GM18526 (cell line): Measurements from ENCODE around the gene NLN.

Experiments
- POLR2A ChIP-seq: IDR thresholded peaks from 3 replicates; pipeline ENCODE4 v1.6.1; 2011; ENCODE audit not compliant: insufficient read length; ENCODE audit errors: extremely low read depth

NLN gene

DNA sequence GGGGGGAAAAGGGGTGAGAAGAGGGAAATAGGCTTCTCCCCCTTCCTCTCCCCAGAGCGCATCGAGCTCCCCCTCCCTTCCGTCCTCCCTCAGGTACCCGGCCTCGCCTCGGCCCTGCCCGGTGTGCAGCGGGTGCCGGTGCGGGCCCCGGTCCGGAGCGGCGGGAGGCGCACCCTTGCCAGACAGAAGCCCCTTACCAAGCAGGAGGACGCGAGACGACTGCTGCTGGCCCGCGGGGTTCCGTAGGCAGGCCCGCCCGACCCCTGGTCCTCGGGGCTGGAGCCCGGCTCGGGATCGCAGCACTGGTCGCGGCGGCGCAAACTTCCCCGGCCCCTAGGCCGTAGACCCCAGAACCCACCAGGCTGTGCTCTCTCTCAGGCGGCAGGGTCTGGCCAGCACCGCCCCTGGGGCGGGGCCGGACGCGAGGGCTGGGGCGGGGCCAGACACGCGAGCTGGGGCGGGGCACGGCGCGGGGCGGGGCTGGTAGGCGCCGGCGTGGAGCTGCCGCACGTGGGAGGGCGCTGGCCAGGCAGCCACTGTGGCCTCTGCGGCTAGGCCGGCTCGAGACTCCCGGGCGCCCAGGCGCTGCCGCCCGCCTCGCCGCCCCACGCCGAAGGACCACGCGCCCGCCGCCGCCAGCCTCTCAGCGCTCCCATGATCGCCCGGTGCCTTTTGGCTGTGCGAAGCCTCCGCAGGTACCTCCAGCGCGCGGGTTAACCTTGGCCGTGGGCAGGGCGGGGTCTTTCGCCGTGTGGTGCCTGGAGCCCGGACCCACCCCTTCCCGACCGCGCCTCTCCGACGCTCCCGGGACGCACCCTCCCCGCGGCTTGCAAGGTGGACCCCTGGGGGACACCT lies at the start of gene NLN, which contains the start of gene SGTB:
NLN (plus strand) TSS at position 486 of the 855 bp plus-strand sequence; CDS start at position 655, 169 bp downstream.
SGTB (minus strand) TSS at position 390 of the 855 bp plus-strand sequence. CDS start 1,302 bp downstream, outside the sequence.
- TF ChIP-seq POLR2A: peak; percentile 58

DNA sequence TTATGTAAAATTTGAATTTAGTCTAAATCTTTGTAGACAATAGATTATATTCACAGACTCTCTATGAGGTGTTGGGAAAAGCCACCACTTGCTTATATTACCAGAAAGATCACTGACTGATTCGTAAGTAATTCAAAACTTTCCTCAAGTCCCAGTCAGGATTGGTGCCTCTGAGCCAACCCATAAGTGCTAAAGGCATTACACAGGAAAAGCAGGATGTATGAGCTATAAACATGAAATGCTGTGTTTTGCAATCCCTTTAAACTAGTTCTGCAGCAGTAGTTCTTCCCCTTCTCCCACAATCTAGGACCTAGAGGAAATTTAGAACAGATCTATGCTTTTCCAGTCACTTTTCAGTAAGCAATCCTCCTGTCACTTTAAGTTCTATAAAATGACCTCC lies 49.2 kb upstream of the NLN start:
- TF ChIP-seq POLR2A: no peak

DNA sequence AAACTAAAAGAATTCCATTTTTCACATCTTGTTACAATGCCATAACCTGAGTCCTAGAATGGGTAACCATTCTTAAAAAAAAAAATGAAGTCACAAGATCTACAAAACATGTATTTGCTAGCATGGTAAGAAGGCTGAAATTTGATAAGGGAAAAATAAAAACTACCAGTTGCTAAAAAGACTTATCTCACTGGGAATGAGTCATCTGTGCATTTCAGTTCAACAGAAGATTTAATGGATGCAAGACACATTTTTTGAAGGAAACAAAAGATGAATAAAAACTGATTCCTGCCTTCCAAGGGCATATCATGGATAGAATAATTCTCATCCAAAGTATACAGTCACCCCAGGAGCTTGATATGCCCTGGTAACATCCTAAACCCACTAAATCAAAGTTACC lies 47.3 kb upstream of the NLN start:
- TF ChIP-seq POLR2A: no peak

DNA sequence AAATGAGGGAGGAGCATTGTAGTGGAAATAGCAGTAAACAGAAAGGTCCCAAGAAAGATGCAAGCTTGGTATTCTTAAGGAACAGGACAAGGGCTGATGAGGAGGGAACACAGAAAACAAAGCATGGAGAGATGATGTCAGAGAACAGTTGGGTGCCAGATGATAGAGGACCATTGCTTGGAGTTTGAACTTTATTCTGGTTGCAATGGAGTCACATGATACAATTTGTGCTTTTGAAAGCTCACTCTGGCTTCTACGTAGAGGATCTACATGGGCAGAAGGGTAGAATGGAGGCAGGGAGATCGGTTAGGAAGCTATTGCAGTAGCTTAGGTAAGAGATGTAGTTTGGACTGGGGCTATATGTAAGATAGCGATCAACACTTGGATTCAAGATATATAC lies 39.9 kb upstream of the NLN start:
- no peak for TF ChIP-seq POLR2A

DNA sequence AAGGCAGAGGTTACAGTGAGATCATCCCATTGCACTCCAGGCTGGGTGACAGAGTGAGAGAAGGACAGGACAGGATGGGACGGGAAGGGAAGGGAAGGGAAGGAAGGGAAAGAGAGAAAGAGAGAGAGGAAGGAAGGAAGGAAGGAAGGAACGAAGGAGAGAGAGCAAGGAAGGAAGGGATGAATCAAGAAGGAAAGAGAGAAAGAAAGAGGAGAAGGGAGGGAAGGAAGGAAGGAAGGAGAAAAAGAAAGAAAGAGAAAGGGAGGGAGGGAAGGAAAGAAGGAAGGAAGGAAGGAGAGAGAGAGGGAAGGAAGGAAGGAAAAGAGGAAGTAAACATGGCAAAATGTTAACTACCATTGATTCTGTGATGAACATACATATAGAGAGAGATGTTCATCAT lies 28.9 kb upstream of the NLN start:
- TF ChIP-seq POLR2A: no peak

DNA sequence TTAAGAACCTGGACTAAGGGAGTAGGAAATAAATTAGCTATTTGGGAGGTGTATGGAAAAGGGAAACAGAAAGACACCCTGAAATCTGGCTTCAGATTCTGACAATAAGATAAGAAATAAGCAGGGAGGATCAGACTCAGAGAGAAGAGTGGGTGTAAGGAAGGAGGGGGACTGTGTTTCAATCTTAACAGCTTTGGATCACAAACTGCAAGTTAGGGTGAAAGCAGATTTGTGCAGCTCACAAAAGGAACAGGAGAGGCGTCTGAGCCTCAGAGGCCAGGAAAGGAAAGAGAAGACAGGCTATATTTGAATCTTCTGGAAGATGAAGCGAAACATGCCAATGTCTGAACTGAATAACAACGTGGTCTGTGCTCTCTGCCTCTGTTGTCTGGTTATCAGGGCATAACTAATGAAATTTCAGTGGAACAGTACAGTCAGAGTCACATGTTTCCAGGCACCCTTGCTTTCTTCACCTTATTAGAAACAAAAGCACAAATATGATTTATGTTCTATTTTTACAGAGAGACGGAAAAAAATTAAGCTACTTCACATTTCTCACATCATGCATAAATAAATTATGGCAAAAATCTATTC lies 26.7 kb upstream of the NLN start:
- TF ChIP-seq POLR2A: no peak

DNA sequence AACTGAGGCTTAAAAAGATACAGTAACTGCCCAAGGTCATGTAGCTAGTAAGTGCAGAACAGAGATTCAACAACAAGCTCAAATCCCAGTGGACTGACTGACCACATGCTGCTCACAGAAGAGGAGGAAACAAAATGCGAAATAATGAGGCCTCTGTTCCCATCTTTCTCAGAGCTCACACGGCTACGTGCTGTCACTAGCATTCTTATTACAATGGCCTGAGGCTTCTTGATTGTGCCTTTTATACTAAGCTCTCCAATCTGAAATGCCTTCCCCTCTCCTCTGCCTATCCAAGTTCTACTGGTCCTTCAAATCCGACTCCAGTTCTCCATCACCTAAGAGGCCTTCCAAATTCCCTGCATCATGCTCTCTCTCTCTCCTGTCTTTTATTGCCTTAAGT lies 26.1 kb upstream of the NLN start:
- no peak for TF ChIP-seq POLR2A

DNA sequence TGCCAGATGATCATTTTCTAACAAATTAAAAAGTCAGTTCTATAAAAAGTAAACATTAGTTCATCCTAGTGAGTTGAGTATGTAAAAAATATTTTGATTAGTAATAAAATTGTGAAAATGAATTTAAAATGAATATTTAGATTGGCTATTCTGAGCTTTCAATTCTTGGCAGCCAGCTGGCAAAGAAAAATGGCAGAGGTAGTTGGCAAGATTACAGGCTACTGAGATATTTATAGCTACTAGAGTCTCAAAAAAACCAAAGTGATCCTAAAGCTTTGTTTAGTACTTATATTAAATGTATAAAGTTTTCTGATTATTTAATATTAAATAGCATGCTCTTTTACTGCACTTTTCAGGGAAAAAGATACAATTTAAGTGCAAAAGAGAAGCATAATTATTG lies 25.1 kb upstream of the NLN start:
- TF ChIP-seq POLR2A: no peak

DNA sequence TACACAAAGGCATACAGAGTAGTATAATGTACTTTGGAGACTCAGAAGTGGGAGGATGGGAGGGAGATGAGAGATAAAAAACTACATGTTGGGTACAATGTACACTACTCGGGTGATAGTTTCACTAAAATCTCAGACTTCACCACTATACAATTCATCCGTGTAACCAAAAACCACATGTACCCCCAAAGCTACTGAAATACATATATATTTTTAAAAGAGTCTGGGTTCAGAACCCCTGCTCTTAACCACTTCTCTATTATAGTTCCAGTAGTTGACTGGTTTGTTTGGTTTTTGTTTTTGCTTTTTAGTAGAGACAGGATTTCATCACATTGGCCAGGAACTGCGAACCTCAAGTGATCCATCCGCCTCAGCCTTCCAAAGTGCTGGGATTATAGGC lies 22.7 kb upstream of the NLN start:
- no peak for TF ChIP-seq POLR2A

DNA sequence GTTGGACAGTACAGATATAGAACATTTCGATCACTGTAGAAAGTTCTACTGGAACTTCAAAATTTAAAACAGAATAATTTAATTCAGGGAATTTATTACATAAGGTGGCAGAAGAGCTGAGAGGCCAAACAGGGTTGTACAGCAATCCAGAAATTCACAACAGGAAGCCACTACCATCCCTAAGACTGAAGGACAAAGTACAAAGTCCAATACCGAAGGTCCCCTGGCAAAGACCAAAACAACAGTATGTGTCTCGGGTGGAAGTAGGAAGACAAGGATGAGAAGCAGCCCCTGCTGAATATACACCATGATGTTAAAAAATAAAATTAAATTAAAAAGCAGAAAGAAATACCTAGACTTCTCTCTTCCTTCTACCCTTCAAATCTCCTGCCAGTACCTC lies 20.0 kb upstream of the NLN start:
- no peak for TF ChIP-seq POLR2A

DNA sequence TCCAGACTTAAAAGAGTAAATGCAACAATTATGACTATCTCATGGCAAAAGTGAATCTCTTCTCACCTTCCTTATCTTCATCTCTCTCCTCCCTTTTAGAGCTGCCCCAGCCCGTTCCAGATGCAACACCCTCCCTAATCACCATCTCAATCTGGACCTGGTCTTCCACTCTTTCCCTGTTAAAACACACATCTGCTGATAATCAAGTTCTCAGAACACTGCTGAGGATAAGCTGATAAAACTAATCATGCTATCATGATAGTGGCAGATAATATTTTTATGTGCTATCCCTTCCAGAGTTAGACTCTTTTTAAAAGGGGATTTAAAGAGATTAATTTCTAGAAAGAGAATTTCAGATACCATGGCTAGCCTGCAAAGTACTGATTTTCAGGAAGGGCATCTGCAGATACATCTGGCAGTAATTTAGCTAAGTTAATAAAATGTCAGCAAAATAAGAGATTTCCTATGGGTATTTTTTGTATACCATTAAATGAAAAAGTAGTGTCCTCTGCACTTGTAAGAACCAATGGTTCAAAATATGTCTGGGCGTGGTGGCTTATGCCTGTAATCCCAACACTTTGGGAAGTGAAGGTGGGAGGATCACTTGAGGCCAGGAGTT lies 17.3 kb upstream of the NLN start:
- no peak for TF ChIP-seq POLR2A

DNA sequence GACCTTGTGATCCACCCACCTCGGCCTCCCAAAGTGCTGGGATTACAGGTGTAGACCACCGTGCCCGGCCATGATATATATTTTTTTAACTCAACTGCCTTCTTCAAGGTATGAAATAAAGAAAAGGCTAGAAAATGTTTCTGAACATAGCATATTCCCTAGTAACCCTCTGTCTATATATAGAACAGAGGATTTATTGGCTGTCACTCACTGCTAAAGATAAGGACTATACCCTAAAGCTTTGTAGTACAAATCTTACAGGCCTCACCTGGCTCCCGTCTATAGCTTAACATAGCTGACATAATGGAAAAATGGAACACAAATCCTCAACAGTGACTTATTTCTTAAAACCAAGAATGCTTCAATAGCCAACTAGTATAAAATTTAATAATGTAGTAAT lies 14.3 kb upstream of the NLN start:
- no peak for TF ChIP-seq POLR2A

DNA sequence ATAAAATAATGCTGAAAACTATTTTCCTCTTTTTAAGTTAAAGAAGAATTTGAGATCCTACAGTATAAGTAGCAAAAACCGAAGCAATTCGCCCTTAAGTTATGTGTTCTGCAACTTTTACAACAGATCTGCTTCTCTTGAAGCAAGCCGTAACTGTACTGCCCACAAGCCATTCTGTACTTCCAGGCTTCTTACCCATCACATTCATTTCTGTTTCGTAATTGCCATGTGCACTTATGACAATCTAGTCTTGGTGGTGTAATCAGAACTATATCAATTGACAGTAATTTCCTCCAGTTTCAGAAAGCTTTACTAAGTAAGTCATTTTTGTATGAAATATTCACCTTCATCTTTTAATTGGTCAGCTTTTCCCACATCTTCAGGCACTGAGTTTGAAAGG lies 13.9 kb upstream of the NLN start:
- no peak for TF ChIP-seq POLR2A

DNA sequence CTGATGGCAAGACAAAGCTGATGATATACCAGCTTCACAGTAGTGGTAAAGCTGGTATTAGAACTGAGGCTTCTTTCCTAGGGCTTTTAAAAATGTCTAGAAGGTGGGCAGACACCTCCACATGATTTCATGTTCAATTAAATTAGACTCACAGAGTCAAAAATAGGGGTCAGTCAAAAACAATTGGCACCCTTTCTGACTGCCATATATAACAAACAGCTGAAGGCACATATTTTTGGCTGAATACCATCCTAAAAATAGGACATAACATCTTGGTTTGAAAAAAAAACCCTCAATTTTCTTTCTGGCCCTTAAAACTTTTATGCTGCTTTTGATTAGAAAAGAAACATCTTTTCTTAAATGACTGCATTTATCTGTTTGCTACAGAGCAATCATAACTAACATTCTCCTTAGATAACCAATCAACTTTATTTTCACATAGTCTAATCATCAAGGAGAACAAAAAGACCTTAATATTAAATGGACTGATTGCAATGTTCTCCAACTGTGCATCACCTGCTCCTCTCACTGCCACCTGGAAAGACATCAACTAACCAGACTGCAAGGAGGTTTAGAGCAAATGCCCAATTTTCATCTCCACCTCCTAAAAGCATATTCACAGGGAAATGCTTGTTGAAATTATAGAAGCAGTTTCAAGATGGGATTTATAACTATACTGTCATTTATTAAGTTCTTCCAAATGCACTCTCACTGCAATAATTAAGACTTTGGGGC lies 3.3 kb upstream of the NLN start:
- TF ChIP-seq POLR2A: no peak

DNA sequence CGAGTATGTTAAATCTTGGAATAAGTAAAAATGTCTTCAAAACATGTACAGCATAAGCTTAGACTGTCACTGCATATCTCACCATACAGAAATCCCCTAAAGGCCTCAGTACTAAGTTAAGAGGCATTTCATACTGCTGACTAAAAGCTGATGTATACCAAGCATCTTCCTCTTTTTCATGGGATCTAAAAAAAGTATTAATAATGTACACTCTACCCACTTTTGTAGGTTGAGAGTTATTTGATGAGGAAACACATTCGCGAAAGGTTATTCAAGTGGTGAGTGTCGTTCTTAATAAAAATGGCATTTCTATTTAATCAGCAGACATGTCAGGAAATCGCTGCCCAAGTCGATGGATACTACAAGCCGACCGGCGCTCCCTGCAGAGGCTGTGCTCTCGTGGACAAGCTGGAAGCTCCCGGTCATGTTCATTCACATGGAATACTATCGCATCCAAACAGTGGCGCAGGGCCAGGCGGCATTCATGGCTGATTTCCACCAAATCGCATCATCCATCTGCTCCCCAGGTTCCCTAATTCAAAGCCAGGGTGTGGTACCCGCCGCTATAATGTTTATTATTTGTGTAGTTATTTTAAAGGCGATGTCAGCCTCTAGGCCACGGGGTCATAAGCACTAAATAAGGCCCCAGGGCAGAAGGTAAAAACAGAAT lies 820 bp upstream of the NLN start:
- TF ChIP-seq POLR2A: no peak
